HG03565 (cell line): ENCODE measurements around the gene HS3ST2.
"Not testable (repeated sequence)": the region's sequence is repeated elsewhere in the genome, so short reads cannot be mapped to it uniquely, and the experiment has no call there.

Source experiments
- ATAC-seq: cut with Tn5 transposase; IDR thresholded peaks from one replicate; pipeline ENCODE4 v1.9.1; 2021; ENCODE audit warnings: mild to moderate bottlenecking, moderate library complexity; ENCODE audit not compliant: unreplicated experiment

HS3ST2 gene

DNA sequence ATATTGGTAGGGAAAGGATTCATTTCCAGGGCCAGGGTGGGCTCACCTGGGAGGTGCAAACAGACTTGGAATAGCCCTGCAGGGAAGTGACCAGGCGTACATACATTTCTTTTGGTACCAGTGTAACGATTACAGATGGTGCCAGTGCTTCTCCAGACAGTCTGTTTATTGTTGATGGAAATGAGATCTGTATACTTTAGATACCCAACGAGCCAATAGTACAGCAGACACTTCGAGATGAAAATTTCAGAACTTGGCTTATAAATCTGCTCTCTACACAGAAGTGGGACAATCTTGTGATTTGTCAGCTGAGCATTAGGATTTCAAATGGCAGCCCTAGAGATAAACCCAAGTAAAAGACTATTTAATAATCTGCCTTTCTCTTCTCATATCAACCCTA is 57.9 kb downstream of the HS3ST2 start:
- no peak for ATAC-seq

DNA sequence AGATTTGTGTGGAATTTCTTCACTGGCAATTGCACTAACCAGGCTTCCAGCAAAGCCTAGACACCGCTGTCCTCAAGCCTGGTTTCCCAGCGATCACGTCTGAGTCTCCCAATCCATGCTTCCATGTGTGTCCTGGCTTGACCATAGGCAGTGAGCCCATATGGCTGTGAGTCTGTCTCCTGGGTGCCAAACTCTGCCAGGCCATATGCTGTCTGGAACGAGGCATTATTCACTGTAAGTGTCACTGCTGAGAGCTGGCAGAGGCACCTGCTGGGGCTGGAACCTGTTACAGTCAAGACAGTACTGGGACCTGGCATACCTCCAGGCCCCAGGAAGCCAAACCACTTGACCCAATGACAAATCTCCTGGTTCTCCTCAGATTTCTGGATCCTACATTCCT is 60.4 kb downstream of the HS3ST2 start:
- no peak for ATAC-seq

DNA sequence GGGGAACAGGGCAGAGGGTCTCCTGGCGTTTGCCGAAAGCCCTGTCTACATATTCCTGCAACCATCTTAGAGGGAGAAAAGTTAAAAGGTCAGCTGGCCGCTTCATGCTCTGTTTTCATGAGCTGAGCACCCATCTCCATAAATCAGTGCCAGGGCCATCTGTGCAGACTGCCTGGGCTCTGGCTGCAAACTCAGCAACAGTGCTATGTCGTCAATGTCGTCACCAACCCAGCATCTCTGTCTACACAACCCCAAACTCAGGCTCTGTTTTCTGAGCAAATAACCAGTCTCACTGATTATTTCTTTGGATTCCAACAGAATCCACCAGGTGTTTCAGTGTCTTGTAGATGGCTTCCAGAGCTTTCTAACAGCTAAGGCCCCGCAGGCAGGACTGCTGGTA is 65.0 kb downstream of the HS3ST2 start:
- no peak for ATAC-seq

GRCh38 chr16:22879466-22879865 is 65.5 kb downstream of the HS3ST2 start:
- no peak for ATAC-seq

DNA sequence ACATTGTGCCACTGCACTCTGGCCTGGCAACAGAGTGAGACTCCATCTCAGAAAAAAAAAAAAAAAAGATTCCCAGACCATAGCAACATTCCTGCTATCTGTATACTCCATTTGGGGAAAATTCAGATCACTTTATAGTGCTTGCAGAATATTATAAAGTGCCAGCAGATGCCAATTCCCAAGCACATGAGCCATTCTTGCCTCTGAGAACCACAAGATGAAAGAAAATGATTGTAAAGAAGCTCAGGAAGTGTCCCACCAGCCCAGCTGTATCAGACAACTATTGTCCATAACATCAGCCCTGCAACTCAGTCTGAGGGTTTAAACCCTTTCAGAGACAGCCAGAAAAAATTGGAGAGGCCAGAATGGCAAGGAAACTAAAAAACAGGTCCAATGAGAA is 69.0 kb downstream of the HS3ST2 start:
- no peak for ATAC-seq

GRCh38 chr16:22885951-22886350 is 72.0 kb downstream of the HS3ST2 start:
- ATAC-seq: no peak

DNA sequence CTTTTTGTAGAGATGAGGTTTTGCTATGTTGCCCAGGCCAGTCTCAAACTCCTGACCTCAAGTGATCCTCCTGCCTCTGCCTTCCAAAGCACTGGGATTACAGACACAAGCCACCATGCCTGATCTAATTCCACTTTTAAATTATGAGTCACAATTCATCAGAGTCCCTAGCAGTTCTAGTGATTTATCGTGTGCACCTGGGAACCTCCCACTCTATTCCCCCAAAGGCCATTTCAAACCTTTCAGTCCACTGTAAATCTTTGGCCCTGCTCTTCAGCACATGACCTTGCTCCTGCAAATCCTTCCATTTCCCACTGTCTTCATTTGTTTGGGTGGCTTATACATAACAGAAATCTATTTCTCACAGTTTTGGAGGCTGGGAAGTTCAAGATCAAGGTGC is 73.0 kb downstream of the HS3ST2 start:
- no peak for ATAC-seq

DNA sequence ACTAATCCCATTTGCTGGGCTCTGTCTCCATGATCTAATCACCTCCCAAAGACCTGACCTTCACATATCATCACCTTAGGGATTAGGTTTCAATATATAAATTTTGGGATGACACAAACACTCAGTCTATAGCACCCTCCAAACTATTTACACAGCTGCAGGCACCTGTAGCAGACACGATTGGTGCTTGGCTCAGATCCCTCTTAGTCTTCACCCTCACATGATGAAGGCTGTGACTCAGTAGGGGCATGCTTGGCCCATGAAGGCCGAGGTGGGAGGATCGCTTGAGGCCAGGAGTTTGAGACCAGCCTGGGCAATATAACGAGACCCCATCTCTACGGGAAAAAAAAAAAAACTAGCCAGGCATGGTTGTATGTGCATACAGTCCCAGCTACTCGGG is 73.5 kb downstream of the HS3ST2 start:
- no peak for ATAC-seq

- no peak for ATAC-seq
Observed at GRCh38 chr16:22888791-22889190, 74.8 kb downstream of the HS3ST2 start.

DNA sequence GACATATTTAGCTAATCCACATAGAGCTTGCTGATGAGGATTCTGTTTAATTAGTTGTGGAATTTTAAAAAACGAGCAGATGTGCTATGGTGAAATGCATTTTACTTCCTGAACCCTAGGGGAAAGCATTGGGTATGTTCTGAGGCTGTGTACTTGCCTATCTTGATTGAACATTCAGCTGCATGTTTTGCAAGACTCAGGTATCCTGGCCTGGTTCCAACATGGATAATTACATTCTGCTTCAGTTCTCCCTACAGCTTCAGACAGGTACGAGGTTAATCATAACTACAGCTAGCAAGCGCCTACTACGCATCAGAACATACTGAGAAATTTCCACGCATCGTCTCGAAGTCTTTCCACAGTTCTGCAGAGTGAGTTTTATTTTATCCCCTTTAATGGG is 77.0 kb downstream of the HS3ST2 start:
- no peak for ATAC-seq

DNA sequence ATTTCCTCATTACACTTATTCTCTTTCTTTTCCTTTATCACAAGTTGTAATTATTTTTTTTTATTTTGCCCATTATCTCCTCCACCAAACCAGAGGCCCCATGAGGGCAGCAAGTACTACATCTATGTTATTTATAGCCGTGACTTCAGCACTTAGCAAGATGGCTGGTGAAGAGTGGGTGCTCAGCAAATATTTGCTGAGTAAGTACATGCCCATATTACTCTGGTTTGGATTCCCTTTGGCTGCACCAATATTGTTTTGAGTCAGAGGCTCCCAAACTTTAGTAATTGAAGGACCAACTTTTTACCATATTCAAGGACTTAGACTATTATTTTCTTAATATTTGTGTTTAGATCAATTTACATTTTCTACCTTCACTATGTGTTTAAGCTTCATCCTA is 83.2 kb downstream of the HS3ST2 start:
- ATAC-seq: no peak

DNA sequence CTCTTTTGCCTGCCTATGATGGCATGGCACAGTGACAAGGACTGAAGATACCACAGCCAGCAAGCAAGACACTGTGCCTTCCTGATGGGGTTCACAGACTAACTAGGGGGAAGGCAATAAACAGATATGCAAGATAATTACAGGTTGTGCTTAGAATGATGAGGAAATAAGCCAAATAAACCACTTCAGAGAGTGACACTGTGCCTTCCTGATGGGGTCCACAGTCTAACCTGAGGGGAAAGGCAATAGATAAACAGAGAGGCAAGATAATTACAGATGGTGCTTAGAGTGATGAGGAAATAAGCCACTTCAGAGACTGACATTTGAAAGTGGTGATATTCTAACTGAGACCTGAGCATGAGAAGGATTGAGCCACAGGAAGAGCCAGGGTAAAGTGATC is 84.2 kb downstream of the HS3ST2 start:
- ATAC-seq: no peak

DNA sequence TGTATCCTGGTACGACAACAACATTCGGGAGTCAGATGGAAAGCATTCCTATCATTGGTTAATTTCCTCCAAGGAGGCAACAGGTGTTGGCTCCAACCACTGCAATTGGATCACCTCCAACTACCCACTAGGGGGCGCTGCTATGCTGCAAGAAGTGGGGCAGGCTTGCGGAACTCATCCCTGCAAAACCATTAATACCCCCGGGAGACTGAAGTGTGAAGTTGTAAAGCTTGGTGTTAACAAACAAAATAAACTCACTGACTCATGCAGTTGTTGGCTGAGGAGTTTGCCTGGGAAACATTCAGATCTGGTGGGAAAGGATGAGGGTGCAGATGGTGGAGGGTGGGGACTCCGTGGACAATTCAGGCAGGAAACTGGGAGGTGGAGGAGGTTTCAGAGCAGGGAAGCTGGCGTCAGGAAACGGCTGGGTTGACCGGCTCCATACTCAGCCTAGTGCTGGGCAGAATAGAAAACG is 84.9 kb downstream of the HS3ST2 start:
- no peak for ATAC-seq

DNA sequence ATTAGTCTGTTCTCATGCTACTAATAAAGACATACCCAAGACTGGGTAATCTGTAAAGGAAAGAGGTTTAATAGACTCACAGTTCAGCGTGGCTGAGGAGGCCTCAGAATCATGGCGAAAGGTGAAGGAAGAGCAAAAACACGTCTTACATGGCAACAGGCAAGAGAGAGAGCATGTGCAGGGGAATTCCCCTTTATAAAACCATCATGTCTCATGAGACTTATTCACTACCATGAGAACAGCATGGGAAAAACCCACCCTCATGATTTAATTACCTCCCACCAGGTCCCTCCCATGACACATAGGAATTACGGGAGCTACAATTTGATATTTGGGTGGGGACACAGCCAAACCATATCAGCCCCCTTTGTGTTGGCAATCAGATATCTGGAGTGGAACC is 85.6 kb downstream of the HS3ST2 start:
- ATAC-seq: not testable (repeated sequence)

- no peak for ATAC-seq
Observed at GRCh38 chr16:22900863-22901262, 86.9 kb downstream of the HS3ST2 start.

GRCh38 chr16:22901563-22901962 is 87.6 kb downstream of the HS3ST2 start:
- no peak for ATAC-seq

DNA sequence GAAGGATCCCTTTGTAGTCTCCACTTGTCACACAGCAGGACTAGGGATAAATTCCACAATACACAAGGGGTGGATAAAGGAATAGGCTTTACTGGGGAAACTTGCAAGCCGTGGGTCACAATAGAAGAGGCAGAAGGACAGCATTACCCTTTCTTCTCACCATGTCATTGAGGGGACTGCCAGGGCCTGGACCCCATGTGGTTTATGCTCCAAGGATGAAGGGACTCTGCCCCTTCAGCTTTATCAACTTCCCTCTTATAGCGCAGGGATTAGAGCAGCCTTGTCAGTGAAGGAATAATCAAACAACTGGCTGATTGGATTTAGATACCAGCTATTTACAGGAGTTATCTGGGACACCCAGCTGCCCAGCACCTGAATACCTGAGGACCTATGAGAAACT is 89.8 kb downstream of the HS3ST2 start:
- ATAC-seq: no peak

DNA sequence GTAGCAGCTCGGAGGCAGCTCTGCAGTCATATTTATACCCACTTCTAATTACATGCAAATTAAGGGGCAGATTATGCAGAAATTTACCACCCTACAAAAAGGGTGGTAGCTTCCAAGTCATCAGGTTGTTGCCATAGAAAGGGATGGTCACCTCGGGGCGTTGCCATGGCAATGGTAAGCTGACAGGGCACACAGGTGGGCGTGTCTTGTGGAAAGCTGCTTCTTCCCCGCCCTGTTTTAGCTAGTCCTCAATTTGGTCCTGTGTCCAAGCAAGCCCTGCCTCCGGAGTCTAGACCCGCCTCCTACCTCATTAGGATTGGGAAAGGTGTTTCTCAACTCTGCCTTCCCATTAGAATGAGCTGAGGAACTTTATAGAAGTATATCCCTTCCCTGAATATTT is 98.7 kb downstream of the HS3ST2 start:
- no peak for ATAC-seq

- no peak for ATAC-seq
Observed at GRCh38 chr16:22915003-22915402, 101.0 kb downstream of the HS3ST2 start.

DNA sequence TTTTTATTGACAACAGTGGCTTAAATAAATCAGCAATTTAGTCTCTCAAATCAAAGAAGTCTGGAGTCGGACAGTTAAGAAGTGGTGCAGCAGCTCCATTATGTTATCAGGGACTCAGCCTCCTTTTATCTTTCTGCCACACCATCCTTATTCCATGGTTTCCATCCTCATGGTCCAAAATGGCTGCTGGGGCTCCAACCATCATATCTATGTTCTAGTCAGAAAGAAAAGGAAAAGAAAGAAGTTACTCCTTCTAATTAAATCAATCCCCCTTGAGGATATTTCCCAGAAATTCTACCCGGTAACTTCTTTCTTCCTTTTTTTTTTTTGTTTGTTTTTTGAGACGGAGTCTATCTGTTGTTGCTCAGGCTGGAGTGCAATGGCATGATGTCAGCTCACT is 109.5 kb downstream of the HS3ST2 start:
- ATAC-seq: no peak

GRCh38 chr16:22924492-22924891 is 110.5 kb downstream of the HS3ST2 start:
- no peak for ATAC-seq

- ATAC-seq: no peak
Observed at GRCh38 chr16:22926105-22926751, 112.3 kb downstream of the HS3ST2 start.

- ATAC-seq: no peak
Observed at GRCh38 chr16:22927306-22927705, 113.3 kb downstream of the HS3ST2 start.
